K562 (cell line): ENCODE measurements around the gene MRLN. TPM values are rescaled to one million over a fixed set of nuclear protein-coding genes. Genes with fewer than 3 reads are reported as not detected.

ENCODE experiments used
- ATAC-seq: fragments of 200-7000 bp; cut with Tn5 transposase; 3 replicates; pipeline ENCODE4 v1.9.1; 2020; ENCODE audit warnings: moderate library complexity
- BruUV-seq: library from RNA; stranded (reverse); fragments of 400-500 nt; replicated peaks from 2 replicates; lab custom pipeline; 2021; lab: Mats Ljungman, UMichigan
- CTCF ChIA-PET: fragments of 300-600 bp; formaldehyde crosslinking; extraction: SDS; loops from one replicate; lab custom pipeline; 2021; ENCODE audit warnings: low intra/inter-chr PET ratio; lab: Yijun Ruan, JAX
- POLR2A ChIA-PET: fragments of 300-600, 350-650 bp; sonication (Branson Sonifier 250); formaldehyde crosslinking; extraction: SDS; loops from one replicate; lab custom pipeline; 2021; ENCODE audit warnings: antibody characterized with exemption, inconsistent platforms; lab: Yijun Ruan, JAX
- DNase-seq, 4 experiments: peaks; one replicate each; pipeline versions ENCODE4 v3.0.0 to v3.0.0-alpha.2; 2011 to 2018; ENCODE audit warnings: low spot score in 3 of 4, mixed read lengths in 3 of 4; ENCODE audit errors: extremely low read depth in 1 of 4
- FAIRE-seq: peaks from 2 replicates; lab custom pipeline; 2011; peaks lifted over from hg19 to GRCh38; lab: Jason Lieb, UNC
- H2AFZ ChIP-seq: 2 replicates; pipeline ENCODE4 v1.6.0; 2011; ENCODE audit warnings: low read depth, low read length, control low read depth, inconsistent platforms
- H3K27ac ChIP-seq: fragments of 200-600 bp; 3 replicates; pipeline ENCODE4 v1.8.0; 2011; ENCODE audit warnings: low read depth, mild to moderate bottlenecking, control low read depth, inconsistent platforms, low read length, moderate library complexity, mixed read lengths; ENCODE audit errors: extremely low read depth
- H3K27me3 ChIP-seq, 2 experiments: fragments of 300-600 bp in 1 of 2; 2 replicates in 1 of 2; 3 replicates in 1 of 2; pipeline versions ENCODE4 v1.6.0 to v1.8.0; 2011; ENCODE audit warnings: inconsistent platforms in 2 of 2, low read length in 2 of 2, mild to moderate bottlenecking in 1 of 2, mixed read lengths in 1 of 2, moderate library complexity in 1 of 2; ENCODE audit not compliant: control insufficient read depth in 2 of 2, insufficient read depth in 2 of 2
- H3K36me3 ChIP-seq: fragments of 300-600 bp; 3 replicates; pipeline ENCODE4 v1.8.0; 2011; ENCODE audit warnings: mild to moderate bottlenecking, low read length, inconsistent platforms; ENCODE audit not compliant: control insufficient read depth, insufficient read depth
- H3K4me1 ChIP-seq, 2 experiments: fragments of 200-600 bp in 1 of 2; replicated peaks in 1 of 2; 2 replicates in 1 of 2; 3 replicates in 1 of 2; pipeline versions ENCODE4 v1.5.1 to v1.8.0; 2011; ENCODE audit warnings: inconsistent platforms in 2 of 2, low read length in 2 of 2, mild to moderate bottlenecking in 1 of 2, mixed read lengths in 1 of 2, moderate library complexity in 1 of 2; ENCODE audit not compliant: control insufficient read depth in 2 of 2, insufficient read depth in 2 of 2
- H3K4me2 ChIP-seq: 2 replicates; pipeline ENCODE4 v1.6.1; 2011; ENCODE audit warnings: low read length, control low read depth, inconsistent platforms, mixed read lengths; ENCODE audit not compliant: insufficient read depth
- H3K4me3 ChIP-seq: fragments of 200-600 bp; sonication (generic), shearing (Covaris generic); 2 replicates; pipeline ENCODE4 v1.5.1; 2016; ENCODE audit warnings: control low read depth, inconsistent platforms
- H3K79me2 ChIP-seq: fragments of 200-600 bp; 3 replicates; pipeline ENCODE4 v1.8.0; 2011; ENCODE audit warnings: low read length, inconsistent platforms; ENCODE audit not compliant: control insufficient read depth, insufficient read depth
- H3K9ac ChIP-seq, 2 experiments: 2 replicates each; pipeline versions ENCODE4 v1.6.0 to v1.6.1; 2011; ENCODE audit warnings: low read depth in 2 of 2, low read length in 2 of 2, control low read depth in 1 of 2, inconsistent platforms in 1 of 2, mild to moderate bottlenecking in 1 of 2, mixed read lengths in 1 of 2; ENCODE audit not compliant: insufficient read depth in 1 of 2
- H3K9me1 ChIP-seq: one replicate; pipeline ENCODE4 v1.6.0; 2011; ENCODE audit warnings: inconsistent platforms, mild to moderate bottlenecking, low read length, moderate library complexity; ENCODE audit not compliant: control insufficient read depth, insufficient read depth
- H3K9me3 ChIP-seq: replicated peaks from 2 replicates; pipeline ENCODE4 v1.5.1; 2011; ENCODE audit warnings: low read depth, low read length, inconsistent platforms; ENCODE audit not compliant: control insufficient read depth, insufficient read depth
- H4K20me1 ChIP-seq: replicated peaks from 2 replicates; pipeline ENCODE4 v1.6.1; 2011; ENCODE audit warnings: low read length, inconsistent platforms, mixed read lengths; ENCODE audit not compliant: control insufficient read depth, insufficient read depth
- ATF2 ChIP-seq: sonication (generic); formaldehyde crosslinking; IDR thresholded peaks from 2 replicates; pipeline ENCODE4 v1.8.1; 2022; ENCODE audit warnings: missing genetic modification reagents
- BHLHE40 ChIP-seq: IDR thresholded peaks from 2 replicates; pipeline ENCODE4 v1.6.1; 2011; ENCODE audit warnings: low read length, improper control_type of control experiment
- CREB1 ChIP-seq, 2 experiments: sonication (generic) in 1 of 2; formaldehyde crosslinking in 1 of 2; IDR thresholded peaks; 2 replicates each; pipeline versions ENCODE4 v1.6.1 to v1.8.0; 2012 to 2022; ENCODE audit warnings: inconsistent platforms in 1 of 2, mild to moderate bottlenecking in 1 of 2, missing genetic modification reagents in 1 of 2, moderate library complexity in 1 of 2
- FOSL1 ChIP-seq: fragments of 200-800 bp; sonication (Bioruptor generic); conservative IDR thresholded peaks from 2 replicates; pipeline ENCODE4 v1.6.1; 2016; ENCODE audit warnings: missing genetic modification characterization, missing compliant biosample characterization
- HDAC2 ChIP-seq: fragments of 450-650 bp; IDR thresholded peaks from 2 replicates; pipeline ENCODE4 v1.6.1; 2016; ENCODE audit warnings: mild to moderate bottlenecking
- KAT8 ChIP-seq: fragments of 450-650 bp; IDR thresholded peaks from 2 replicates; pipeline ENCODE4 v1.6.1; 2016; ENCODE audit warnings: low read depth, mild to moderate bottlenecking
- KDM2B ChIP-seq: fragments of 250-450 bp; sonication (Bioruptor Pico); IDR thresholded peaks from 2 replicates; pipeline ENCODE4 v1.8.0; 2021; ENCODE audit warnings: mild to moderate bottlenecking, moderate library complexity
- LCOR ChIP-seq: sonication (generic); formaldehyde crosslinking; IDR thresholded peaks from 2 replicates; pipeline ENCODE4 v1.8.0; 2022; ENCODE audit warnings: mild to moderate bottlenecking, missing genetic modification reagents
- MAFK ChIP-seq: IDR thresholded peaks from 2 replicates; pipeline ENCODE4 v1.6.1; 2011; ENCODE audit warnings: low read length, improper control_type of control experiment
- RAD21 ChIP-seq, 2 experiments: fragments of 250-450 bp in 1 of 2; fragments of 450-650 bp in 1 of 2; sonication (Bioruptor Pico) in 1 of 2; formaldehyde crosslinking in 1 of 2; IDR thresholded peaks in 1 of 2; conservative IDR thresholded peaks in 1 of 2; 2 replicates each; pipeline versions ENCODE4 v1.4.0 to v1.8.0; 2020 to 2022; ENCODE audit warnings: mild to moderate bottlenecking in 2 of 2, moderate library complexity in 1 of 2
- SLC30A9 ChIP-seq: fragments of 250-450 bp; sonication (Bioruptor Pico); IDR thresholded peaks from 2 replicates; pipeline ENCODE4 v1.8.0; 2022; ENCODE audit warnings: mild to moderate bottlenecking, moderate library complexity
- TEAD2 ChIP-seq: fragments of 450-650 bp; IDR thresholded peaks from 2 replicates; pipeline ENCODE4 v1.6.1; 2016; ENCODE audit warnings: missing genetic modification characterization, control low read depth, missing compliant biosample characterization
- ZNF263 ChIP-seq: sonication (generic); formaldehyde crosslinking; IDR thresholded peaks from 2 replicates; pipeline ENCODE4 v1.8.0; 2022; ENCODE audit warnings: mild to moderate bottlenecking, missing genetic modification reagents, borderline replicate concordance
- WGBS: fragments of 100-300 bp; shearing (Covaris generic); methylation state at CpG from one replicate; pipeline ENCODE4 v1.1.6; 2016; ENCODE audit warnings: low coverage, mixed read lengths; ENCODE audit not compliant: insufficient coverage; ENCODE audit errors: missing lambda C conversion rate; 5-methylcytosine and 5-hydroxymethylcytosine counted together
- in situ Hi-C: fragments of 300-500 bp; cut with MboI; formaldehyde crosslinking; loops from 4 replicates; pipeline ENCODE4 v1.15.0; 2018; ENCODE audit warnings: inconsistent platforms, mixed read lengths
- intact Hi-C: fragments of 100-400 bp; cut with micrococcal nuclease; formaldehyde crosslinking; loops from 2 replicates; pipeline ENCODE4 v1.14.2; 2022
- polyA plus RNA-seq, 8 experiments: library from polyadenylated mRNA; depleted of rRNA in 4 of 8; stranded (reverse) in 5 of 8; unstranded in 3 of 8; fragments of >200 nt; fragmentation: Nextera tagmentation in 2 of 8; fragmentation: Illumina TruSeq in 1 of 8; extraction: Ambion mirVana in 2 of 8; extraction: Trizol in 1 of 8; gene quantifications; 2 replicates each; pipeline versions ENCODE4 v1.2.1 to v1.2.3, GENCODE V29; 2011 to 2014; ENCODE audit warnings: inconsistent platforms in 1 of 8, missing spikeins in 1 of 8
- total RNA-seq, 7 experiments: library from RNA; depleted of rRNA in 6 of 7; stranded (reverse); fragments of >200 nt in 6 of 7; fragmentation: Illumina TruSeq in 2 of 7; extraction: Trizol in 2 of 7; gene quantifications; 2 replicates each; pipeline versions ENCODE4 v1.2.1 to v1.2.3, GENCODE V29; 2011 to 2021; ENCODE audit warnings: low replicate concordance in 1 of 7
- TF ChIP-seq, protein P1 (sequence below), 3 experiments: IDR thresholded peaks in 2 of 3; conservative IDR thresholded peaks in 1 of 3; 2 replicates each; pipeline ENCODE4 v1.5.1; 2011 to 2012; ENCODE audit warnings: low read length in 3 of 3, mild to moderate bottlenecking in 3 of 3, control low read depth in 2 of 3, improper control_type of control experiment in 1 of 3, inconsistent platforms in 1 of 3, low read depth in 1 of 3, mixed read lengths in 1 of 3, moderate library complexity in 1 of 3; ENCODE audit not compliant: insufficient read depth in 2 of 3

MRLN gene
- total and polyA plus RNA-seq, 9 of the 15 experiments (the other 6 are each of a cell fraction or from before 2014, with no cell fraction given), result 0.07 to 0.13 TPM; not detected in 7

DNA sequence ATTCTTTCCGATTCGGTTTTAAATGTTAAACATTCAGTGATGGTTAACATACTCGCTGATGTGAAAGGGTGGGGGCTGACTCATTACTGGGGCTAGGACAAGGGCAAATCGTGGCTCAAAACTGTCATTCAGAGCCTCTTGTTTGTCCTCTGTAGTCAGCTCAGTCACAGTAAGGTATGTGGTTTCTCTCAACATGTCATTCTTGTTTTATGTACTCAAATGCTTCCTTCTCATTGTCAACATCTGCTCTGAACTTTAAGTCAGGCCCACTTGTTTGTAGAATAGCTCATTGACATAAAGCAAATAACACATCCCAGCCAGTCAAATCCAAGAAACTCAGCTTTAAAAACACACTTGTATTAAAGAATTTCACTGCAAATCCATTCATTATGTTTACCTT is 50.9 kb downstream of the MRLN start:
- CTCF ChIA-PET, result no interaction called here

GRCh38 chr10:59700709-59701108 is 52.5 kb downstream of the MRLN start:
- no peak overlapping the region for H3K27ac ChIP-seq
- H2AFZ ChIP-seq, result no peak overlapping the region
- intact Hi-C loops (no loop called here), in situ Hi-C loops (no loop called here)
- H3K9me3 ChIP-seq, result no peaks in the 10 kb centered on the region
- H3K36me3 ChIP-seq, result no peaks in the 10 kb centered on the region
- peak in 1 of 4 experiments; percentile 43 for DNase-seq
- no peak for FAIRE-seq
- H3K4me2 ChIP-seq, result no peak overlapping the region
- peaks cover 0 to 2% of the 10 kb centered on the region in 2 experiments; a peak in 1 of 5 replicates for H3K4me1 ChIP-seq
- no peaks in the 10 kb centered on the region for H3K9me1 ChIP-seq
- H3K4me3 ChIP-seq, result no peak overlapping the region
- ChIA-PET POLR2A (interaction anchor here (0.6 to 1.5 kb wide), 2 partner anchors 9 to 1220 kb away, joined by 4 to 7 read pairs; partner anchors contain the start of gene SLC16A9), CTCF (no interaction called here)
- TF ChIP-seq, protein P1, sequence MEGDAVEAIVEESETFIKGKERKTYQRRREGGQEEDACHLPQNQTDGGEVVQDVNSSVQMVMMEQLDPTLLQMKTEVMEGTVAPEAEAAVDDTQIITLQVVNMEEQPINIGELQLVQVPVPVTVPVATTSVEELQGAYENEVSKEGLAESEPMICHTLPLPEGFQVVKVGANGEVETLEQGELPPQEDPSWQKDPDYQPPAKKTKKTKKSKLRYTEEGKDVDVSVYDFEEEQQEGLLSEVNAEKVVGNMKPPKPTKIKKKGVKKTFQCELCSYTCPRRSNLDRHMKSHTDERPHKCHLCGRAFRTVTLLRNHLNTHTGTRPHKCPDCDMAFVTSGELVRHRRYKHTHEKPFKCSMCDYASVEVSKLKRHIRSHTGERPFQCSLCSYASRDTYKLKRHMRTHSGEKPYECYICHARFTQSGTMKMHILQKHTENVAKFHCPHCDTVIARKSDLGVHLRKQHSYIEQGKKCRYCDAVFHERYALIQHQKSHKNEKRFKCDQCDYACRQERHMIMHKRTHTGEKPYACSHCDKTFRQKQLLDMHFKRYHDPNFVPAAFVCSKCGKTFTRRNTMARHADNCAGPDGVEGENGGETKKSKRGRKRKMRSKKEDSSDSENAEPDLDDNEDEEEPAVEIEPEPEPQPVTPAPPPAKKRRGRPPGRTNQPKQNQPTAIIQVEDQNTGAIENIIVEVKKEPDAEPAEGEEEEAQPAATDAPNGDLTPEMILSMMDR (IDR thresholded peaks at IDR 0.05 in 2 of 3, conservative IDR thresholded peaks at IDR 0.05 in 1 of 3; ENCODE audit: insufficient read depth in 2 of 3, low read depth in 1 of 3, low read length in 3 of 3), result peak in 2 of 3 experiments; percentile 43 to 93; a peak in 4 of 6 replicates
- TF ChIP-seq SLC30A9 (CRISPR knock-in tag) (no peak), KAT8 (no peak), MAFK (no peak), ZNF263 (CRISPR knock-in tag) (no peak), BHLHE40 (no peak), KDM2B (CRISPR knock-in tag) (no peak), LCOR (CRISPR knock-in tag) (no peak), FOSL1 (no peak), ATF2 (no peak), RAD21 (CRISPR knock-in tag; conservative IDR thresholded peaks at IDR 0.05 in 1 of 2, IDR thresholded peaks at IDR 0.05 in 1 of 2) (peak in 1 of 2 experiments; percentile 7; a peak in 1 of 4 replicates)
- WGBS, result 8% methylated on average over 4 of the region's 4 CpGs
- no peaks in the 10 kb centered on the region for H3K79me2 ChIP-seq
- no peak overlapping the region for H3K9ac ChIP-seq
- peaks cover 0 to 5% of the 10 kb centered on the region in 2 experiments; a peak in 1 of 5 replicates for H3K27me3 ChIP-seq
- BruUV-seq, result no TSS peak
- peak; percentile 62 for ATAC-seq
- no peaks in the 10 kb centered on the region for H4K20me1 ChIP-seq

More for the DNA sequence above, 50.9 kb downstream of the MRLN start:
- DNase-seq, result no peak
- Histone ChIP-seq H3K4me1 (no peaks in the 10 kb centered on the region), H3K27me3 (peaks cover 0 to 5% of the 10 kb centered on the region in 2 experiments; a peak in 1 of 5 replicates), H3K36me3 (no peaks in the 10 kb centered on the region), H4K20me1 (no peaks in the 10 kb centered on the region), H3K9me1 (no peaks in the 10 kb centered on the region), H3K4me3 (no peak overlapping the region), H3K79me2 (no peaks in the 10 kb centered on the region), H3K4me2 (no peak overlapping the region), H3K9ac (no peak overlapping the region), H2AFZ (no peak overlapping the region), H3K9me3 (no peaks in the 10 kb centered on the region), H3K27ac (no peak overlapping the region)
- intact Hi-C loops, result no loop called here
- in situ Hi-C loops, result no loop called here
- FAIRE-seq, result peak; percentile 32
- no TSS peak for BruUV-seq
- TF ChIP-seq CREB1 (IDR thresholded peaks at IDR 0.05) (no peak), CREB1 (CRISPR knock-in tag; IDR thresholded peaks at IDR 0.05) (no peak), HDAC2 (no peak), TEAD2 (tag) (no peak)
- ATAC-seq, result no peak
- POLR2A ChIA-PET, result interaction anchor here (0.9 to 1.6 kb wide), 3 partner anchors 10 to 13 kb away, joined by 3 to 7 read pairs (median 3); no protein-coding TSS in a partner anchor
- 6% methylated on average over 4 of the region's 4 CpGs for WGBS
